HEK293 (cell line): ENCODE data around the gene PPP4R1.

Experiments used
- MEIS1 ChIP-seq: sonication (generic); formaldehyde crosslinking; IDR thresholded peaks from 2 replicates; pipeline ENCODE4 v1.8.1; 2022; ENCODE audit warnings: missing genetic modification reagents, mild to moderate bottlenecking, borderline replicate concordance
- ZNF184 ChIP-seq: fragments of 450-650 bp; IDR thresholded peaks from 2 replicates; pipeline ENCODE4 v1.5.1; 2018; ENCODE audit warnings: missing biosample characterization, mild to moderate bottlenecking, missing genetic modification characterization
- ZNF274 ChIP-seq, 2 experiments: fragments of 200-500 bp in 1 of 2; fragments of 450-650 bp in 1 of 2; sonication (Bioruptor generic) in 1 of 2; formaldehyde crosslinking in 1 of 2; IDR thresholded peaks; 2 replicates each; pipeline versions ENCODE4 v1.5.1 to v1.6.1; 2014 to 2016; ENCODE audit warnings: borderline replicate concordance in 1 of 2, inconsistent platforms in 1 of 2, low read length in 1 of 2, missing biosample characterization in 1 of 2, missing genetic modification characterization in 1 of 2
- ZNF777 ChIP-seq: fragments of 450-650 bp; formaldehyde crosslinking; IDR thresholded peaks from 2 replicates; pipeline ENCODE4 v1.5.1; 2017; ENCODE audit warnings: missing biosample characterization, missing genetic modification characterization, borderline replicate concordance
- TF ChIP-seq, protein P1 (sequence below): fragments of 450-650 bp; formaldehyde crosslinking; IDR thresholded peaks from 2 replicates; pipeline ENCODE4 v1.5.1; 2016; ENCODE audit warnings: missing biosample characterization, missing genetic modification characterization
- TF ChIP-seq, protein P2 (sequence below): fragments of 450-650 bp; formaldehyde crosslinking; IDR thresholded peaks from 2 replicates; pipeline ENCODE4 v1.5.1; 2017; ENCODE audit warnings: missing biosample characterization, missing genetic modification characterization

DNA sequence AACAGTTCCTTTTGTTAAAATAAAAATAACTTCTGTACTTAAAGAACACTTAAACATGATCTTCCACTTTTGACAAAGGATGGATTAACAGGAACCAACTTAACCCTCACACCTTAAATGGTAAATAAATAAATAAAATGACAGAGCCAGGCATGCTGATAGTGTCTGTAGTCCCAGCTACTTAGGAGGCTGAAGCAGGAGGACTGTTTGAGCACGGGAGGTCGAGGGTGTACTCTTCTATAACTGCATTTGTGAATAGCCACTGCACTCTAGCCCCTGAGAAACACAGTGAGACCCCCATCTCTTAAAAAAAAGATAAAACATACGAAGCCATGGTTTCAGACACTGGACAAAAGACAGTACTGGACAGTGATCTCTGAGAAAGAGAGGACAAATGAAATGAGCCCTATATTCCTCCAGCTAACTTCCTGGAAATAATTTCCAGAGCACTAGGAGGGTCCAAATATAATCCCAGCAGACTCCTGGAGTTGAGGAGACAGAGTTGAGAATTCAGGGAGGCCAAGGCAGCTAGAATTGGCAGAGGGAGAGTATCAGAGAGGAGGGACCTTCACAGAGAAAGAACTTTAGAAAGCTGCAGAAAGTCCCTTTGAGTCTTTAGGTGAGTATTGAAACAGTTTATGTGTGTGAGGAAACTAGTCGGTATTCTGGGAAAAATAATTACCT, 17.4 kb downstream of the PPP4R1 start:
- TF ChIP-seq, protein P1, sequence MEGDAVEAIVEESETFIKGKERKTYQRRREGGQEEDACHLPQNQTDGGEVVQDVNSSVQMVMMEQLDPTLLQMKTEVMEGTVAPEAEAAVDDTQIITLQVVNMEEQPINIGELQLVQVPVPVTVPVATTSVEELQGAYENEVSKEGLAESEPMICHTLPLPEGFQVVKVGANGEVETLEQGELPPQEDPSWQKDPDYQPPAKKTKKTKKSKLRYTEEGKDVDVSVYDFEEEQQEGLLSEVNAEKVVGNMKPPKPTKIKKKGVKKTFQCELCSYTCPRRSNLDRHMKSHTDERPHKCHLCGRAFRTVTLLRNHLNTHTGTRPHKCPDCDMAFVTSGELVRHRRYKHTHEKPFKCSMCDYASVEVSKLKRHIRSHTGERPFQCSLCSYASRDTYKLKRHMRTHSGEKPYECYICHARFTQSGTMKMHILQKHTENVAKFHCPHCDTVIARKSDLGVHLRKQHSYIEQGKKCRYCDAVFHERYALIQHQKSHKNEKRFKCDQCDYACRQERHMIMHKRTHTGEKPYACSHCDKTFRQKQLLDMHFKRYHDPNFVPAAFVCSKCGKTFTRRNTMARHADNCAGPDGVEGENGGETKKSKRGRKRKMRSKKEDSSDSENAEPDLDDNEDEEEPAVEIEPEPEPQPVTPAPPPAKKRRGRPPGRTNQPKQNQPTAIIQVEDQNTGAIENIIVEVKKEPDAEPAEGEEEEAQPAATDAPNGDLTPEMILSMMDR (tag by site-specific recombination) = no peak
- TF ChIP-seq, protein P2, sequence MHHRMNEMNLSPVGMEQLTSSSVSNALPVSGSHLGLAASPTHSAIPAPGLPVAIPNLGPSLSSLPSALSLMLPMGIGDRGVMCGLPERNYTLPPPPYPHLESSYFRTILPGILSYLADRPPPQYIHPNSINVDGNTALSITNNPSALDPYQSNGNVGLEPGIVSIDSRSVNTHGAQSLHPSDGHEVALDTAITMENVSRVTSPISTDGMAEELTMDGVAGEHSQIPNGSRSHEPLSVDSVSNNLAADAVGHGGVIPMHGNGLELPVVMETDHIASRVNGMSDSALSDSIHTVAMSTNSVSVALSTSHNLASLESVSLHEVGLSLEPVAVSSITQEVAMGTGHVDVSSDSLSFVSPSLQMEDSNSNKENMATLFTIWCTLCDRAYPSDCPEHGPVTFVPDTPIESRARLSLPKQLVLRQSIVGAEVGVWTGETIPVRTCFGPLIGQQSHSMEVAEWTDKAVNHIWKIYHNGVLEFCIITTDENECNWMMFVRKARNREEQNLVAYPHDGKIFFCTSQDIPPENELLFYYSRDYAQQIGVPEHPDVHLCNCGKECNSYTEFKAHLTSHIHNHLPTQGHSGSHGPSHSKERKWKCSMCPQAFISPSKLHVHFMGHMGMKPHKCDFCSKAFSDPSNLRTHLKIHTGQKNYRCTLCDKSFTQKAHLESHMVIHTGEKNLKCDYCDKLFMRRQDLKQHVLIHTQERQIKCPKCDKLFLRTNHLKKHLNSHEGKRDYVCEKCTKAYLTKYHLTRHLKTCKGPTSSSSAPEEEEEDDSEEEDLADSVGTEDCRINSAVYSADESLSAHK (tag by site-specific recombination) = no peak
- TF ChIP-seq ZNF777 (tag by site-specific recombination) (no peak), ZNF184 (tag by site-specific recombination) (no peak), ZNF274 (IDR thresholded peaks at IDR 0.05; ENCODE audit: low read length) (no peak), ZNF274 (tag by site-specific recombination; IDR thresholded peaks at IDR 0.05; ENCODE audit: borderline replicate concordance) (no peak), MEIS1 (CRISPR knock-in tag) (no peak)
